22Rv1 (cell line): ENCODE measurements around the gene ENOX2.

Experiments
- CTCF ChIP-seq: fragments of 450-650 bp; IDR thresholded peaks from 2 replicates; pipeline ENCODE4 v1.5.1; 2017; ENCODE audit warnings: mild to moderate bottlenecking
- ZFX ChIP-seq: fragments of 450-650 bp; IDR thresholded peaks from 2 replicates; pipeline ENCODE4 v1.6.1; 2017; ENCODE audit warnings: antibody characterized with exemption, borderline replicate concordance

GRCh38 chrX:130628516-130628915 lies 274.5 kb downstream of the ENOX2 start:
- TF ChIP-seq CTCF (no peak), ZFX (no peak)
